Tracheal epithelial cell (primary cell): ENCODE measurements around the gene WBP1L. TPM values are rescaled to one million over a fixed set of nuclear protein-coding genes. Genes with fewer than 3 reads are reported as not detected.

Experiments
- total RNA-seq: library from RNA; depleted of rRNA; stranded (reverse); fragments of >200 nt; gene quantifications from 2 replicates; pipeline ENCODE4 v1.2.1, GENCODE V29; 2014

WBP1L gene
- 34.0 and 43.9 TPM in 2 replicates for total RNA-seq

DNA sequence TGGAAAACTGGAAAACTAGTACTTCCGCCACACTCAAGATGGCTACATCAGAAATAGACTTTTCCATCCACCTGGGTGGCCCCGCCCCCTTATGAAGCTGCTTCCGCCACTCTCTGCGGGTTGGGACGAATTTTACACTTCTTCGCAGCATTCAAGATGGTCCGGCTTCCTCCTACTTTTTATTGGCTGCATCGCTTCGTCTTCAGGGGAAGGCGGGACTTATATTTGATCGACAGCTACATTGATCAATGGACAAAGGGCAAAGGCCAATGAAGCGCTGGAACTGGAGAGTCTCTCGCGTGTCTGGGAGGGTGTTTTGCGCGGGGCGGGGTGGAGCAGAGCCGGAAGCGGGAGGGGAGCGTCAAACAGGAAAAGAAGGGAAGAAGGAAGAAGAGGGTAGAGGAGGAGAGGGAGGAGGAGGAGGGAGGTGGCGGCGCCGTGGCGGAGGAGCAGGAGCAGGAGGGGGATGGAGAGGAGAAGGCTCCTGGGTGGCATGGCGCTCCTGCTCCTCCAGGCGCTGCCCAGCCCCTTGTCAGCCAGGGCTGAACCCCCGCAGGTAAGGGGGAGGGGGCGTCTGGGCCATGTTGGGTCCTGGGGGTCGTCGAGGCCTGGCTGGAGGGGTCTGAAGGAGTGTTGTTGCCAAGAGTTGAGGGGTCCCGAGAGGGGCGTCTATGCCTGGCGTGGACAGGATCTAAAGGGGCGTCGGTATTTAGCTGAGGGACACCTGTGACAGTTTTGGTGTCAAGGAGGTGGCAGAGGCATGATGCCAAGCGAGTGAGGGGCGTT, at the start of gene WBP1L:
TSS of gene WBP1L (plus strand) at position 361 of the 786 bp plus-strand sequence. CDS start at position 467, 106 bp downstream.

DNA sequence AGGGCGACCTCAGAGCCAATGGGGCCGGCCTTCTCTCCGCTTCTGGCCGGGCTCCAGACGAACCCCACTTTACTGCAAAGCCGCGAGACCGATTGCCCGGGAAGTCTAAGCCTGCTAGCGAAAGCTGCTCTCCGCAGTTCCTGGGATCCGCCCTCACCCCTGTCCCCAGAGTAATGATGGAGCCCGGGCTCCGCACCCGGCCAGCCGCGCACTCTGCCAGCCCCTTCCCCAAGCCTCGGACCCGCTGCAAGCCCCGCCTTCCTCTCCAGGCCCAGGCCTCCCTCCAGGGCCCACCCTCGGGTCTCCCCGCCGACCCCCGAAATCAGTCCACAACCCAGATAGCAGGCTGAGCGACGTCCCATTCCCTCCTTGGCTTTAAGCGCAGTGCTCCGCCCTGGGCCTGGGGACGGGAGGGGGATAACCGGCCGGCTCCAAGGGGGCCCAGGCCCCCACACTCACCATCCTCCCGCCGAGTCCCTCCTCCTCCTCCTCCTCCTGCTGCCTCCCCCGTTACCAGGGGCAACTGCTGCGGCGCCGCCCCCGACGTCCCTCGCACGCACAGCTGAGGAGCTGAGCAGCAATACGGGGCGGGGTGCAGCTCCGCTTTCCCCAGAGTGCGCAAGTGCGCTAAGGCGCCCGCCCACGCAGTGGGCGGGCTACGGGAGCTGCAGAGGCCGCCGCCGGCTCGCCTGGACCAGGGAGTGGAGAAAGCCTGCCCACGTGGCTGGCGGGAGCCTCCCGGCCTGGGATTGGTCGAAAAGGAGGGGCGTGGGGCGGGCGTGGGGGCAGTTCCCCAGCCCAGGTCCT, 29.7 kb upstream of the WBP1L start, which contains the start of gene ARL3:
TSS of gene ARL3 (minus strand) at position 584 of the 807 bp plus-strand sequence. CDS start at position 462, 122 bp downstream.

DNA sequence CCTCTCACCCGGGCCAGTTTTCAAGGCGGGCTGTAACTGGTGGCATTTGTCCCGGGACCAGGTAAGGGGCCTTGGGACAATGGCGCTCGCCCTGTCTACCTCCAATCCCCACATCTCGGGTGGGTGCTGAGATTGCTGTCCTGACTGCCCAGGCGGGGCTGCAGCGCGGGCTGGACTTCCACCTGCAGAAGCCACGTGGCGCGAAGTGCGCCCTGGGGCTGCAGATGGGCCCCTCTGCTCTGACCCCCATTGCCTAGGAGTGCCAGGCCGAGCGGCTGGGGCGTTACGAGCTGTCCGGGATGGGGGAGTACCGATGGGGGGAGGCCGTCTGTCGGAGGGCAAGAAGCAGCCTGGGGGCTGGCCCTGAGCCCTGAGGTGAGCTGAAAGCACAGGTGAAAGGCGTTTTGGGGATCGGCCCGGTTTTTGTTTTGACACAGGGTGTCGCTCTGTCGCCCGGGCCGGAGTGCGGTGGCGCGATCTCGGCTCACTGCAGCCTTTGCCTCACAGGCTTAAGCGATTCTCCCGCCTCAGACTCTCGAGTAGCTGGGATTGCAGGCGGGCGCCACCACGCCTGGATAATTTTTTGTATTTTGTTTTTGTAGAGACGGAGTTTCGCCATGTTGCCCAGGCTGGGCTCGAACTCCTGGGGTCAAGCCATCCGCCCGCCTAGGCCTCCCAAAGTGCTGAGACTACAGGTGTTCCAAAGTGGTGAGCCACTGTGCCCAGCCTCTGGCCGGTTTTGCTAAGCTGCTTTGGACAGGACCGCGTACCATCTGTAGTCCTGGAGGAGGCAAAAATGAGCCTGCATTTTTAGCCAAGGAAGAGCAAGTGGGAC, 28.9 kb upstream of the WBP1L start, which contains the start of gene SFXN2:
TSS of gene SFXN2 (plus strand) at position 16 of the 835 bp plus-strand sequence. CDS start 12,001 bp downstream, outside the sequence.

DNA sequence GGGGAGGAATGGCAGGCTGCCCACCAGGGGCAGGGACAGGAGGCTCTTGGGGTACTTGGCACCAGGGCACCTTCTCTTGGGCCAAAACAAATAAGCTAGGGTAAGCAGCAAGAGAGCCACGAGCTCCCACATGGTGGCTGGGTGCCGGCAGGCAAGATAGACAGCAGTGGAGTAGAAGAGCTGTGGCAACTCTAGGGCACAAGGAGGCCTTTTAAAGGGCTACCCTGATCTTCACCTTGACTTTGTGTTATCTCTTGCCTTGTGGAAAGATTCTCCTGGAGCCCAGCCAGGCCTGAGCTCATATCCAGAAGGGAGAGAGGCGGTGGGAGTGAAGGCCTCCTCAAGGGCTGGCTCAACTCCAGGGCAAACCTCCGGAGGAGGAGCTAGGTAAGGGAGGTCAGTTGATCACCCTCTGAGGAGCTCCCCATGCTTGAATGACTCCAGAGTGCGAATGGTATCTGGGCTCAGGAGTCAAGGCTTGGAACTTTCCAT, 93.5 kb downstream of the WBP1L start, which contains the start of gene CYP17A1:
TSS of gene CYP17A1 (minus strand) at position 184 of the 492 bp plus-strand sequence. CDS start at position 132, 52 bp downstream.

Other genes starting within 250 kb of the WBP1L start
- gene ACTR1A, start 241.2 kb upstream of the WBP1L start, total RNA-seq, result 56.5 and 76.9 TPM in 2 replicates
- gene SUFU, start 240.0 kb upstream of the WBP1L start, total RNA-seq, result 0.72 and 1.3 TPM in 2 replicates
- gene TRIM8, start 99.5 kb upstream of the WBP1L start, total RNA-seq, result 37.6 and 46.7 TPM in 2 replicates
- gene ARL3, start 29.6 kb upstream of the WBP1L start, total RNA-seq, result 3.8 and 4.6 TPM in 2 replicates
- gene SFXN2, start 29.3 kb upstream of the WBP1L start, total RNA-seq, result 1.9 and 3.4 TPM in 2 replicates
- gene CYP17A1, start 93.5 kb downstream of the WBP1L start, total RNA-seq, result not detected in 2 replicates
- gene BORCS7, start 110.3 kb downstream of the WBP1L start, total RNA-seq, result 7.7 and 11.8 TPM in 2 replicates
- gene AS3MT, start 125.5 kb downstream of the WBP1L start, total RNA-seq, result 3.4 and 4.9 TPM in 2 replicates
- 3.9 and 5.8 TPM in 2 replicates for gene CNNM2, start 174.3 kb downstream of the WBP1L start, total RNA-seq